Measurements from ENCODE around the gene CXorf66.
A peak's percentile ranks its signal among the peaks of the same experiment; 100 is the strongest.

DNA sequence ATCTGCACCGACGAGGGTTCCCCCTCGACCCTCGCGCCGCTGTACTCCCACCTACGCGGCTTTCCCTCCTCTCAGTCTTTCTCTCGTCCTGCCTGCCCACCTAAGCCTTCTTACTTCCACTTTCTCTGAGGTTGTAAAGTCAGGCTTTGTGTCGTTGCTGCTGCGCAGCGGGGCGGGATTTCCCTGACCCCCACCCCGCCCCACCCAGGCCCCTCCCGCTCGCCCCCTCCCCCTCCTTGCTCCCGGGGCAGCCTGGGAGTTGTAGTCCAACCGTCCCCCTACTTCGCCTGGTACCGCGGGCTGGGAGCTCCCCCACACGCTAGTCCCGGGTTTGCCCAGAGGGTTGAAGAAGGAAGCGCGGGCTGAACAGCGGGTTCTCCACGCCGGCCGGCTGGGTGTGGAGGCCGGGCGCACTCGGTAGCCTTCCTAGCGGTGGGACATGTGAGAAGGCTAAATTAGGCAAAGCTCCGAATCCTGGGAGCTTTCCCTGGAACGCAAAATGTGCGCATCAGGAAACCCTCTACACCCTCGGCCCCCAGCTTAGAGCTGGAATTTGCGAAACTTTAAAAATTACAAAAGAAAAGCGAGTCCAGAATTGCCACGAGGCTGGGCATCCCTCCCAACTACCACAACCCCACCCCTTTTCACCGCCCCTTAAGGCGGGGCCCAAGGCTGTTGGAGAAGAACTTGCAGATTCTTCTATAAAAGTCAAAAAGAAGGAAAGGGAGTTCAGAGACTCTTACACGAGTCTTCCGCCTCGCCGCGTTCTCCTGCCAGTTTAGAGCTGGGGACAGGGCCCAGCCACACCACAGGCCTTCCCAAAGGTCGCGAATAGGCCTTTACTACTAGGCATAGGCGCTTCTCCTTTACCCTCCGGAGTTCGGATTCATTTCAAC, 32.2 kb downstream of the CXorf66 start, which contains the start of gene ATP11C:
- TF ChIP-seq, protein P1, sequence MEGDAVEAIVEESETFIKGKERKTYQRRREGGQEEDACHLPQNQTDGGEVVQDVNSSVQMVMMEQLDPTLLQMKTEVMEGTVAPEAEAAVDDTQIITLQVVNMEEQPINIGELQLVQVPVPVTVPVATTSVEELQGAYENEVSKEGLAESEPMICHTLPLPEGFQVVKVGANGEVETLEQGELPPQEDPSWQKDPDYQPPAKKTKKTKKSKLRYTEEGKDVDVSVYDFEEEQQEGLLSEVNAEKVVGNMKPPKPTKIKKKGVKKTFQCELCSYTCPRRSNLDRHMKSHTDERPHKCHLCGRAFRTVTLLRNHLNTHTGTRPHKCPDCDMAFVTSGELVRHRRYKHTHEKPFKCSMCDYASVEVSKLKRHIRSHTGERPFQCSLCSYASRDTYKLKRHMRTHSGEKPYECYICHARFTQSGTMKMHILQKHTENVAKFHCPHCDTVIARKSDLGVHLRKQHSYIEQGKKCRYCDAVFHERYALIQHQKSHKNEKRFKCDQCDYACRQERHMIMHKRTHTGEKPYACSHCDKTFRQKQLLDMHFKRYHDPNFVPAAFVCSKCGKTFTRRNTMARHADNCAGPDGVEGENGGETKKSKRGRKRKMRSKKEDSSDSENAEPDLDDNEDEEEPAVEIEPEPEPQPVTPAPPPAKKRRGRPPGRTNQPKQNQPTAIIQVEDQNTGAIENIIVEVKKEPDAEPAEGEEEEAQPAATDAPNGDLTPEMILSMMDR (IDR thresholded peaks at IDR 0.05; ENCODE audit: control extremely low read depth in 1 of 3, insufficient read depth in 1 of 3, low read depth in 1 of 3, low read length in 3 of 3), result peak in 1 of 3 experiments; percentile 7; a peak in 1 of 4 replicates
- TF ChIP-seq, protein P2, sequence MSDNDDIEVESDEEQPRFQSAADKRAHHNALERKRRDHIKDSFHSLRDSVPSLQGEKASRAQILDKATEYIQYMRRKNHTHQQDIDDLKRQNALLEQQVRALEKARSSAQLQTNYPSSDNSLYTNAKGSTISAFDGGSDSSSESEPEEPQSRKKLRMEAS (IDR thresholded peaks at IDR 0.05), result no peak

Measured in H1 (cell line).